ENCODE data around the gene MAN2A2.
A peak's percentile ranks its signal among the peaks of the same experiment; 100 is the strongest.

MAN2A2 gene

DNA sequence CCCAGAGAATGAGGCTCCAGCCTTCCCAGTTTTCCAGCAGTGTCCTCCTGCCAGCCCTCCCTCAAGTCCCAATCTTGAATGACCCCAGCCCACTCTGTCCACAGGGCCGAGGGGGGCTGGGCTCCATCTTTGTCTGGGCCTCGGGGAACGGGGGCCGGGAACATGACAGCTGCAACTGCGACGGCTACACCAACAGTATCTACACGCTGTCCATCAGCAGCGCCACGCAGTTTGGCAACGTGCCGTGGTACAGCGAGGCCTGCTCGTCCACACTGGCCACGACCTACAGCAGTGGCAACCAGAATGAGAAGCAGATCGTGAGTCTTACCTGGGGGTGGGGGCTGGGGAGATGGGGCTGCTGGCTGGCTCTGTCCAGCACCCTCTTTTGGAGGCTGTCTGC lies 24.4 kb upstream of the MAN2A2 start:
- no peak overlapping the region for H3K9ac ChIP-seq (ENCODE audit: low read length in 2 of 2)
- H3K4me1 ChIP-seq (ENCODE audit: control insufficient read depth, insufficient read depth, low read length) = peaks cover 22% of the 10 kb centered on the region
- no peak overlapping the region for H3K4me3 ChIP-seq (ENCODE audit: low read length in 2 of 2)
- H3K9me3 ChIP-seq (ENCODE audit: control insufficient read depth in 2 of 2, low read length in 2 of 2) = no peaks in the 10 kb centered on the region
- no peaks in the 10 kb centered on the region for H3K27me3 ChIP-seq (ENCODE audit: control insufficient read depth in 1 of 2, insufficient read depth in 2 of 2, low read length in 2 of 2)
- no peak overlapping the region for H3K27ac ChIP-seq (ENCODE audit: low read length)
- H3K36me3 ChIP-seq (ENCODE audit: control insufficient read depth in 2 of 2, insufficient read depth in 2 of 2, low read length in 2 of 2) = peaks cover 32 to 55% of the 10 kb centered on the region in 2 donors

DNA sequence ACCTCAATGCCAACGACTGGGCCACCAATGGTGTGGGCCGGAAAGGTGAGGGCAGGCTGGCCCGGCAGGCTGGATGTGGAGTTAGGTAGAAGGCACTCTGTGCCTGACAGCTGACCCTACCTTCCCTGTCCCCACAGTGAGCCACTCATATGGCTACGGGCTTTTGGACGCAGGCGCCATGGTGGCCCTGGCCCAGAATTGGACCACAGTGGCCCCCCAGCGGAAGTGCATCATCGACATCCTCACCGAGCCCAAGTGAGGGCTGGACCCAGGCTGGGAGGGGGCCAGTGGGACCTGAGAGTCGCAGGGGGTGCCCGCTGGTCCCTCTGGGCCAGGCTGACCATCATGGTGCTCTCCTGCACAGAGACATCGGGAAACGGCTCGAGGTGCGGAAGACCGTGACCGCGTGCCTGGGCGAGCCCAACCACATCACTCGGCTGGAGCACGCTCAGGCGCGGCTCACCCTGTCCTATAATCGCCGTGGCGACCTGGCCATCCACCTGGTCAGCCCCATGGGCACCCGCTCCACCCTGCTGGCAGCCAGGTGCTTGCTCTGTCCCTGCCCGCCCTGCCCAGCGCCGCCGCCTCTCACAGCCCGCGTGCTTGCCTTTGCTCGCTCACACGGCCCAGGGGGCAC lies 23.3 kb upstream of the MAN2A2 start:
- Histone ChIP-seq H3K27ac (ENCODE audit: low read length) (no peak overlapping the region), H3K4me1 (ENCODE audit: control insufficient read depth, insufficient read depth, low read length) (peaks cover 25% of the 10 kb centered on the region), H3K27me3 (ENCODE audit: control insufficient read depth in 1 of 2, insufficient read depth in 2 of 2, low read length in 2 of 2) (no peaks in the 10 kb centered on the region), H3K9ac (ENCODE audit: low read length in 2 of 2) (no peak overlapping the region), H3K36me3 (ENCODE audit: control insufficient read depth in 2 of 2, insufficient read depth in 2 of 2, low read length in 2 of 2) (peaks cover 32 to 55% of the 10 kb centered on the region in 2 donors), H3K4me3 (ENCODE audit: low read length in 2 of 2) (no peak overlapping the region), H3K9me3 (ENCODE audit: control insufficient read depth in 2 of 2, low read length in 2 of 2) (no peaks in the 10 kb centered on the region)

DNA sequence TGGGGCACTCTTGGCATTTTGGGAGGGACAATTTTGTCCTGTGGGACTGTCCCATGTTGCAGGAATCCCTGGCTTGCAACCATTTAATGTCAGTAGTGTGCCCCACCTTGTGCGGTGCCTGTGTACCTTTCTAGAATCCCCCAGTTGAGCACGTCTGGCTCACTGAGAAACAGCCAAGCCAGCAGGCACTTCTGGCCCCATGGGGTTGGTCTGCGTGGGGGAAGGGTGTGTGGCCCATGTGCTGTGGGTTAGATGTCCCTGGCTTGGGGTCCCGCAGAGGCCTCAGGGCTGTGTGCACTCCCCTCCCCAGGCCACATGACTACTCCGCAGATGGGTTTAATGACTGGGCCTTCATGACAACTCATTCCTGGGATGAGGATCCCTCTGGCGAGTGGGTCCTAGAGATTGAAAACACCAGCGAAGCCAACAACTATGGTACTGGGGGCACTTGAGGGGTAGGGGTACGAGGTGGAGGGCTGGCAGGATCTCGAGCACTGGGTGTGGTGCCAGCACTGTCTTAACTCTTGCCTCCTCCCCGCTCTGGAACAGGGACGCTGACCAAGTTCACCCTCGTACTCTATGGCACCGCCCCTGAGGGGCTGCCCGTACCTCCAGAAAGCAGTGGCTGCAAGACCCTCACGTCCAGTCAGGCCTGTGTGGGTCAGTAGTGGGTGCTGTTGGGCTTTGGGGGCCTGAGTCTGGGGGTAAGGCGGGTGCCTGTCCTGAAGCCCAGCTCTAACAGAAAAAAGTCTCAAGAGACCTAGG lies 22.5 kb upstream of the MAN2A2 start:
- Histone ChIP-seq H3K27ac (ENCODE audit: low read length) (no peak overlapping the region), H3K4me1 (ENCODE audit: control insufficient read depth, insufficient read depth, low read length) (peaks cover 32% of the 10 kb centered on the region), H3K36me3 (ENCODE audit: control insufficient read depth in 2 of 2, insufficient read depth in 2 of 2, low read length in 2 of 2) (peaks cover 32 to 55% of the 10 kb centered on the region in 2 donors), H3K4me3 (ENCODE audit: low read length in 2 of 2) (no peak overlapping the region), H3K9ac (ENCODE audit: low read length in 2 of 2) (no peak overlapping the region), H3K27me3 (ENCODE audit: control insufficient read depth in 1 of 2, insufficient read depth in 2 of 2, low read length in 2 of 2) (no peaks in the 10 kb centered on the region), H3K9me3 (ENCODE audit: control insufficient read depth in 2 of 2, low read length in 2 of 2) (no peaks in the 10 kb centered on the region)

DNA sequence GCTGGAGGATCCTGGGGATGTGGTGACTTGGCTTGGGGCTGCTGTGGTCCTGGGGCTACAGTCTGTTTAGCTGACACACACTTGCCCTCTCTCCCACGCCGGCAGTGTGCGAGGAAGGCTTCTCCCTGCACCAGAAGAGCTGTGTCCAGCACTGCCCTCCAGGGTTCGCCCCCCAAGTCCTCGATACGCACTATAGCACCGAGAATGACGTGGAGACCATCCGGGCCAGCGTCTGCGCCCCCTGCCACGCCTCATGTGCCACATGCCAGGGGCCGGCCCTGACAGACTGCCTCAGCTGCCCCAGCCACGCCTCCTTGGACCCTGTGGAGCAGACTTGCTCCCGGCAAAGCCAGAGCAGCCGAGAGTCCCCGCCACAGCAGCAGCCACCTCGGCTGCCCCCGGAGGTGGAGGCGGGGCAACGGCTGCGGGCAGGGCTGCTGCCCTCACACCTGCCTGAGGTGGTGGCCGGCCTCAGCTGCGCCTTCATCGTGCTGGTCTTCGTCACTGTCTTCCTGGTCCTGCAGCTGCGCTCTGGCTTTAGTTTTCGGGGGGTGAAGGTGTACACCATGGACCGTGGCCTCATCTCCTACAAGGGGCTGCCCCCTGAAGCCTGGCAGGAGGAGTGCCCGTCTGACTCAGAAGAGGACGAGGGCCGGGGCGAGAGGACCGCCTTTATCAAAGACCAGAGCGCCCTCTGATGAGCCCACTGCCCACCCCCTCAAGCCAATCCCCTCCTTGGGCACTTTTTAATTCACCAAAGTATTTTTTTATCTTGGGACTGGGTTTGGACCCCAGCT lies 21.7 kb upstream of the MAN2A2 start:
- H3K4me3 ChIP-seq (ENCODE audit: low read length in 2 of 2) = no peak overlapping the region
- H3K36me3 ChIP-seq (ENCODE audit: control insufficient read depth in 2 of 2, insufficient read depth in 2 of 2, low read length in 2 of 2) = peaks cover 30 to 51% of the 10 kb centered on the region in 2 donors
- H3K9ac ChIP-seq (ENCODE audit: low read length in 2 of 2) = no peak overlapping the region
- no peaks in the 10 kb centered on the region for H3K9me3 ChIP-seq (ENCODE audit: control insufficient read depth in 2 of 2, low read length in 2 of 2)
- H3K27me3 ChIP-seq (ENCODE audit: control insufficient read depth in 1 of 2, insufficient read depth in 2 of 2, low read length in 2 of 2) = no peaks in the 10 kb centered on the region
- H3K4me1 ChIP-seq (ENCODE audit: control insufficient read depth, insufficient read depth, low read length) = peaks cover 39% of the 10 kb centered on the region
- H3K27ac ChIP-seq (ENCODE audit: low read length) = no peak overlapping the region

DNA sequence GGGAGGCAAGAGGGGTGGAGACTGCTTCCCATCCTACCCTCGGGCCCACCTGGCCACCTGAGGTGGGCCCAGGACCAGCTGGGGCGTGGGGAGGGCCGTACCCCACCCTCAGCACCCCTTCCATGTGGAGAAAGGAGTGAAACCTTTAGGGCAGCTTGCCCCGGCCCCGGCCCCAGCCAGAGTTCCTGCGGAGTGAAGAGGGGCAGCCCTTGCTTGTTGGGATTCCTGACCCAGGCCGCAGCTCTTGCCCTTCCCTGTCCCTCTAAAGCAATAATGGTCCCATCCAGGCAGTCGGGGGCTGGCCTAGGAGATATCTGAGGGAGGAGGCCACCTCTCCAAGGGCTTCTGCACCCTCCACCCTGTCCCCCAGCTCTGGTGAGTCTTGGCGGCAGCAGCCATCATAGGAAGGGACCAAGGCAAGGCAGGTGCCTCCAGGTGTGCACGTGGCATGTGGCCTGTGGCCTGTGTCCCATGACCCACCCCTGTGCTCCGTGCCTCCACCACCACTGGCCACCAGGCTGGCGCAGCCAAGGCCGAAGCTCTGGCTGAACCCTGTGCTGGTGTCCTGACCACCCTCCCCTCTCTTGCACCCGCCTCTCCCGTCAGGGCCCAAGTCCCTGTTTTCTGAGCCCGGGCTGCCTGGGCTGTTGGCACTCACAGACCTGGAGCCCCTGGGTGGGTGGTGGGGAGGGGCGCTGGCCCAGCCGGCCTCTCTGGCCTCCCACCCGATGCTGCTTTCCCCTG lies 21.0 kb upstream of the MAN2A2 start:
- peaks cover 43% of the 10 kb centered on the region for H3K4me1 ChIP-seq (ENCODE audit: control insufficient read depth, insufficient read depth, low read length)
- no peaks in the 10 kb centered on the region for H3K9me3 ChIP-seq (ENCODE audit: control insufficient read depth in 2 of 2, low read length in 2 of 2)
- H3K9ac ChIP-seq (ENCODE audit: low read length in 2 of 2) = no peak overlapping the region
- H3K27ac ChIP-seq (ENCODE audit: low read length) = peak overlapping the region; percentile 90
- peaks cover 22 to 43% of the 10 kb centered on the region in 2 donors for H3K36me3 ChIP-seq (ENCODE audit: control insufficient read depth in 2 of 2, insufficient read depth in 2 of 2, low read length in 2 of 2)
- no peaks in the 10 kb centered on the region for H3K27me3 ChIP-seq (ENCODE audit: control insufficient read depth in 1 of 2, insufficient read depth in 2 of 2, low read length in 2 of 2)
- no peak overlapping the region for H3K4me3 ChIP-seq (ENCODE audit: low read length in 2 of 2)

DNA sequence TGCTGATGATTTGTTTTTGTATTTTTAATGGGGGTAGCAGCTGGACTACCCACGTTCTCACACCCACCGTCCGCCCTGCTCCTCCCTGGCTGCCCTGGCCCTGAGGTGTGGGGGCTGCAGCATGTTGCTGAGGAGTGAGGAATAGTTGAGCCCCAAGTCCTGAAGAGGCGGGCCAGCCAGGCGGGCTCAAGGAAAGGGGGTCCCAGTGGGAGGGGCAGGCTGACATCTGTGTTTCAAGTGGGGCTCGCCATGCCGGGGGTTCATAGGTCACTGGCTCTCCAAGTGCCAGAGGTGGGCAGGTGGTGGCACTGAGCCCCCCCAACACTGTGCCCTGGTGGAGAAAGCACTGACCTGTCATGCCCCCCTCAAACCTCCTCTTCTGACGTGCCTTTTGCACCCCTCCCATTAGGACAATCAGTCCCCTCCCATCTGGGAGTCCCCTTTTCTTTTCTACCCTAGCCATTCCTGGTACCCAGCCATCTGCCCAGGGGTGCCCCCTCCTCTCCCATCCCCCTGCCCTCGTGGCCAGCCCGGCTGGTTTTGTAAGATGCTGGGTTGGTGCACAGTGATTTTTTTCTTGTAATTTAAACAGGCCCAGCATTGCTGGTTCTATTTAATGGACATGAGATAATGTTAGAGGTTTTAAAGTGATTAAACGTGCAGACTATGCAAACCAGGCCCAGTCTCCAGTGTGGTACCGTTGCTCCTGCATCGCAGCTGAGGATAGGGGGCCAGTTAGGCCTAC lies 20.1 kb upstream of the MAN2A2 start:
- Histone ChIP-seq H3K9ac (ENCODE audit: low read length in 2 of 2) (peak overlapping the region; percentile 73 to 87), H3K36me3 (ENCODE audit: control insufficient read depth in 2 of 2, insufficient read depth in 2 of 2, low read length in 2 of 2) (peaks cover 18 to 40% of the 10 kb centered on the region in 2 donors), H3K4me3 (ENCODE audit: low read length in 2 of 2) (peak overlapping the region in 1 of 2 donors; percentile 73), H3K27ac (ENCODE audit: low read length) (peak overlapping the region; percentile 90), H3K9me3 (ENCODE audit: control insufficient read depth in 2 of 2, low read length in 2 of 2) (no peaks in the 10 kb centered on the region), H3K27me3 (ENCODE audit: control insufficient read depth in 1 of 2, insufficient read depth in 2 of 2, low read length in 2 of 2) (no peaks in the 10 kb centered on the region), H3K4me1 (ENCODE audit: control insufficient read depth, insufficient read depth, low read length) (peaks cover 42% of the 10 kb centered on the region)

DNA sequence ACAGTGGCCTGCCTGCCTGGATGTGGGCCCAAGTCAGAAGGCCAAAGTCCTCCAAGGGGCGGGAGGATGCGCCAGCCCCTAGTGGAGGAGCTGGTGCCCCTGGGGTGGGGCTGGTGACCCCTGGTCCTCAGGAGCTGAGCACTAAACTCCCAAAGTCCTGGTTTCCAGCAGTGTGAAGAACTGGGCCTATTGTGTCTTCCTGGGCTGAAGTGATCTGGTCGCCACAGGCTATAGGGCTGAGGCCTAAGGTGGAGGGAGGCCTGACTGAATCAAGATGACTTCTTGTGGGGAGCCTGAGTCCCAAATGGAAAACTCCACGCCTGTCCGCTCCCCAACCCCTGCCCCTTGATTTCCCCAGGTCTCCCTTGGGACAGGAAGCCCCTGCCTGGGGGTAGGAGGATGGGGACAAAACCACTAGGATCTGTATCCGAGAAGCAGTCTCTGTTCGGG lies 19.6 kb upstream of the MAN2A2 start:
- Histone ChIP-seq H3K4me1 (ENCODE audit: control insufficient read depth, insufficient read depth, low read length) (peaks cover 40% of the 10 kb centered on the region), H3K9ac (ENCODE audit: low read length in 2 of 2) (peak overlapping the region; percentile 73 to 87), H3K36me3 (ENCODE audit: control insufficient read depth in 2 of 2, insufficient read depth in 2 of 2, low read length in 2 of 2) (peaks cover 12 to 34% of the 10 kb centered on the region in 2 donors), H3K9me3 (ENCODE audit: control insufficient read depth in 2 of 2, low read length in 2 of 2) (no peaks in the 10 kb centered on the region), H3K27me3 (ENCODE audit: control insufficient read depth in 1 of 2, insufficient read depth in 2 of 2, low read length in 2 of 2) (no peaks in the 10 kb centered on the region), H3K4me3 (ENCODE audit: low read length in 2 of 2) (peak overlapping the region; percentile 62 to 73), H3K27ac (ENCODE audit: low read length) (peak overlapping the region; percentile 90)

DNA sequence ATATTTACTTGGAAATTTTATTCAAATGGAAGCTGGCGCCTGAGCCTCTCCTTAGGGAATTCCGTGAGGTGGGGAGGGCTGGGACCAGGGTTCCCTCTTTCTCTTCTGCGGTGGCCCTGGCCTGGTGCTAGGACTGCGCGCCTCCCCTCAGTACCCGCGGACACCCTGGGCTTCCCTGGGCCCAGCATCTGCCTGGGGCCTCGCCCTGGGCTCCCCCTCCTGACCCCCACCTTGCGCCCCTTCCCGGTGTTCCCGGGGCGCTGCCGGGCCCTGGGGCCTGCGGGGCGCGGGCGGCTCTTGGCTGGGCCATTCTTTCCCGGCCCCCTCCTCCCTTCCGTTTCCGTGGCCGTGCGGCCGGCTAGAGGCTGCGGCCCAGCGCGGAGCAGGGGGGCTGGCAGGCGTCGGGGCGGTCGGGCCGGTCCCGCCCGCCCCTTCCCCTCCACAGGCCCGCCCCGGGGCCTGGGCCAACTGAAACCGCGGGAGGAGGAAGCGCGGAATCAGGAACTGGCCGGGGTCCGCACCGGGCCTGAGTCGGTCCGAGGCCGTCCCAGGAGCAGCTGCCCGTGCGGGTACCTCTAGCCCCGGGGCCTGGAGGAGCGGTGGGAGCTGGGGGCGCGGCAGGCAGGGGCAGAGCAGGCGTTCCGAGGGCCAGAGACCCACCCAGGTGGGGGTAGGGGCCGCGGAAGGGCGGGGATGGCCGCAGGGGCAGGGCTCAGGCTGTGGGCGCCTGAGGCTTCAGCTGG lies 19.0 kb upstream of the MAN2A2 start, which contains the start of gene FES:
FES (plus strand) TSS at position 529 of the 743 bp plus-strand sequence. CDS start 542 bp downstream, outside the sequence.
- peak within 1 kb of the TSS; percentile 90 for H3K27ac ChIP-seq (ENCODE audit: low read length)
- H3K4me3 ChIP-seq (ENCODE audit: low read length in 2 of 2) = peak within 1 kb of the TSS; percentile 62 to 73
- H3K9me3 ChIP-seq (ENCODE audit: control insufficient read depth in 2 of 2, low read length in 2 of 2) = no peaks in the 10 kb centered on the region
- peaks cover 40% of the 10 kb centered on the region for H3K4me1 ChIP-seq (ENCODE audit: control insufficient read depth, insufficient read depth, low read length)
- peaks cover 12 to 32% of the 10 kb centered on the region in 2 donors for H3K36me3 ChIP-seq (ENCODE audit: control insufficient read depth in 2 of 2, insufficient read depth in 2 of 2, low read length in 2 of 2)
- peak within 1 kb of the TSS; percentile 73 to 87 for H3K9ac ChIP-seq (ENCODE audit: low read length in 2 of 2)
- H3K27me3 ChIP-seq (ENCODE audit: control insufficient read depth in 1 of 2, insufficient read depth in 2 of 2, low read length in 2 of 2) = no peaks in the 10 kb centered on the region

DNA sequence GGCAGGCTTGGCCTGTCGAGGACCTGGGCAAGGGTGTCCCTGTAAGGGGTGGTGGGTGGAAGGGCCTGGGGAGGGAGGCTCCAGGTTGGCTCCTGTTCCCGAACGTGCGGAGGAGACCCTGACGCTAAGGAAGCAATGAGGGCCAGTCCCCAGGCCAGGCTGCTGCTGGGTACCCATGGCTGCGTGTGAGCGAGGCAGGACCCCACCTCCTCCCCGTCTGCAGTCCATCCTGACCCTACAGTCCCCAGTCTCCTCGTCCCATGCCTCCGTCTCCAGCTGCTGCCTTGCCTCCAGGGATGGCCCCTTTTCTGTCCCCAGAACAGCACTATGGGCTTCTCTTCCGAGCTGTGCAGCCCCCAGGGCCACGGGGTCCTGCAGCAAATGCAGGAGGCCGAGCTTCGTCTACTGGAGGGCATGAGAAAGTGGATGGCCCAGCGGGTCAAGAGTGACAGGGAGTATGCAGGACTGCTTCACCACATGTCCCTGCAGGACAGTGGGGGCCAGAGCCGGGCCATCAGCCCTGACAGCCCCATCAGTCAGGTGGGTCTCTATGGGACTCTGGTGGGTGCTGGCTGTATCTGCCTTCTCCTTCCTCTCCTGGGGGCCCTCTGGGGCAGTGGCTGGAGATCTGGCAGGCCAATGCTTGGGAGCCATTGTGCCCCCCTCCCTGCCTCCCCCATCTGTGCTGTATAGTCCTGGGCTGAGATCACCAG lies 18.2 kb upstream of the MAN2A2 start:
- Histone ChIP-seq H3K4me3 (ENCODE audit: low read length in 2 of 2) (peak overlapping the region; percentile 62 to 73), H3K36me3 (ENCODE audit: control insufficient read depth in 2 of 2, insufficient read depth in 2 of 2, low read length in 2 of 2) (peaks cover 12 to 29% of the 10 kb centered on the region in 2 donors), H3K9ac (ENCODE audit: low read length in 2 of 2) (peak overlapping the region; percentile 73 to 87), H3K27ac (ENCODE audit: low read length) (peak overlapping the region; percentile 90), H3K9me3 (ENCODE audit: control insufficient read depth in 2 of 2, low read length in 2 of 2) (no peaks in the 10 kb centered on the region), H3K4me1 (ENCODE audit: control insufficient read depth, insufficient read depth, low read length) (peaks cover 40% of the 10 kb centered on the region), H3K27me3 (ENCODE audit: control insufficient read depth in 1 of 2, insufficient read depth in 2 of 2, low read length in 2 of 2) (no peaks in the 10 kb centered on the region)

Data from stomach smooth muscle (tissue), 2 donors.